HepG2 (cell line): Measurements from ENCODE around the gene ZNF428. TPM values are rescaled to one million over a fixed set of nuclear protein-coding genes. Genes with fewer than 3 reads are reported as not detected.

Experiments
- ETV6 ChIP-seq: sonication (generic); formaldehyde crosslinking; conservative IDR thresholded peaks from 2 replicates; pipeline ENCODE4 v1.4.0; 2020; ENCODE audit warnings: missing genetic modification reagents
- HBP1 ChIP-seq: IDR thresholded peaks from 2 replicates; pipeline ENCODE4 v1.6.1; 2016; ENCODE audit warnings: low read depth, control low read depth
- HDAC2 ChIP-seq: sonication (generic); formaldehyde crosslinking; IDR thresholded peaks from 2 replicates; pipeline ENCODE4 v1.4.0; 2020; ENCODE audit warnings: missing genetic modification reagents
- HNF1B ChIP-seq: sonication (generic); formaldehyde crosslinking; IDR thresholded peaks from 2 replicates; pipeline ENCODE4 v1.5.1; 2020; ENCODE audit warnings: mild to moderate bottlenecking, moderate library complexity, missing genetic modification reagents
- MAFF ChIP-seq: IDR thresholded peaks from 2 replicates; pipeline ENCODE4 v1.6.1; 2011; ENCODE audit warnings: low read depth, low read length, improper control_type of control experiment
- NR3C1 ChIP-seq: sonication (generic); formaldehyde crosslinking; IDR thresholded peaks from 2 replicates; pipeline ENCODE4 v1.4.0; 2020; ENCODE audit warnings: missing genetic modification reagents
- PTBP1 ChIP-seq: fragments of 200-400 bp; formaldehyde crosslinking; IDR thresholded peaks from 2 replicates; pipeline ENCODE4 v1.6.1; 2018; ENCODE audit warnings: low read length, low read depth; ENCODE audit not compliant: poor library complexity, severe bottlenecking
- RFX1 ChIP-seq: fragments of 450-650 bp; IDR thresholded peaks from 2 replicates; pipeline ENCODE4 v1.6.1; 2017
- RFX5 ChIP-seq: IDR thresholded peaks from 2 replicates; pipeline ENCODE4 v1.6.1; 2011; ENCODE audit warnings: low read depth, low read length, improper control_type of control experiment
- SP1 ChIP-seq, 2 experiments: fragments of 450-650 bp in 1 of 2; sonication (generic) in 1 of 2; formaldehyde crosslinking in 1 of 2; IDR thresholded peaks; 2 replicates each; pipeline versions ENCODE4 v1.4.0 to v1.6.1; 2016 to 2020; ENCODE audit warnings: missing genetic modification reagents in 1 of 2
- TEAD3 ChIP-seq: optimal IDR thresholded peaks from 2 replicates; pipeline ENCODE3; 2016; ENCODE audit warnings: borderline replicate concordance
- THAP9 ChIP-seq: sonication (generic); formaldehyde crosslinking; IDR thresholded peaks from 2 replicates; pipeline ENCODE4; 2020; ENCODE audit warnings: missing genetic modification reagents, mild to moderate bottlenecking, borderline replicate concordance
- TRAFD1 ChIP-seq: sonication (generic); formaldehyde crosslinking; IDR thresholded peaks from 2 replicates; pipeline ENCODE4 v1.5.1; 2020; ENCODE audit warnings: missing genetic modification reagents, mild to moderate bottlenecking, borderline replicate concordance
- ZC3H4 ChIP-seq: sonication (generic); formaldehyde crosslinking; IDR thresholded peaks from 2 replicates; pipeline ENCODE4 v1.4.0; 2020; ENCODE audit warnings: missing genetic modification reagents, borderline replicate concordance
- ZFP1 ChIP-seq: IDR thresholded peaks from 2 replicates; pipeline ENCODE4 v1.6.1; 2016
- ZMAT3 ChIP-seq: sonication (generic); formaldehyde crosslinking; conservative IDR thresholded peaks from 2 replicates; pipeline ENCODE4 v1.7.0; 2021; ENCODE audit warnings: missing genetic modification reagents
- ZNF251 ChIP-seq: sonication (generic); formaldehyde crosslinking; IDR thresholded peaks from 2 replicates; pipeline ENCODE4 v1.9.0; 2021; ENCODE audit warnings: mild to moderate bottlenecking, missing genetic modification reagents
- ZNF275 ChIP-seq: sonication (generic); formaldehyde crosslinking; IDR thresholded peaks from 2 replicates; pipeline ENCODE4 v1.8.0; 2022; ENCODE audit warnings: missing genetic modification reagents, mild to moderate bottlenecking, inconsistent platforms, borderline replicate concordance
- ZNF580 ChIP-seq: IDR thresholded peaks from 2 replicates; pipeline ENCODE4 v1.6.1; 2016; ENCODE audit warnings: low read depth, borderline replicate concordance
- ZNF773 ChIP-seq: sonication (generic); formaldehyde crosslinking; IDR thresholded peaks from 2 replicates; pipeline ENCODE4 v1.4.0; 2020; ENCODE audit warnings: missing genetic modification reagents, borderline replicate concordance
- ZSCAN22 ChIP-seq: sonication (generic); formaldehyde crosslinking; IDR thresholded peaks from 2 replicates; pipeline ENCODE4 v1.4.0; 2020; ENCODE audit warnings: mild to moderate bottlenecking, missing genetic modification reagents
- polyA plus RNA-seq, 8 experiments: library from polyadenylated mRNA; depleted of rRNA in 3 of 8; stranded (reverse) in 7 of 8; unstranded in 1 of 8; fragments of >200 nt; fragmentation: Illumina TruSeq in 4 of 8; extraction: Trizol in 4 of 8; gene quantifications; 2 replicates each; pipeline versions ENCODE4 v1.2.1 to v1.2.3, GENCODE V29; 2011 to 2016; ENCODE audit warnings: low read depth in 4 of 8, missing spikeins in 1 of 8, mixed read lengths in 1 of 8; ENCODE audit not compliant: insufficient read depth in 1 of 8
- total RNA-seq, 5 experiments: library from RNA; depleted of rRNA; stranded (reverse); fragments of >200 nt; fragmentation: Illumina TruSeq; extraction: Trizol; gene quantifications; 2 replicates each; pipeline ENCODE4 v1.2.3, GENCODE V29; 2016; ENCODE audit warnings: low read depth in 1 of 5

The ZNF428 gene
- total and polyA plus RNA-seq, 2 of the 13 experiments (the other 11 are each of a cell fraction or from before 2014, with no cell fraction given): 10.4 to 26.9 TPM

GRCh38 chr19:43575156-43575950 lies 44.1 kb downstream of the ZNF428 start, which contains the start of the genes PINLYP and XRCC1 (continued):
- no peak for TF ChIP-seq NR3C1 (CRISPR knock-in tag)
- TF ChIP-seq RFX5: peak; percentile 98
- no peak for TF ChIP-seq ZNF251 (CRISPR knock-in tag)
- TF ChIP-seq ZNF275 (CRISPR knock-in tag): no peak
- no peak for TF ChIP-seq ETV6 (CRISPR knock-in tag)
- TF ChIP-seq ZMAT3: no peak
- no peak for TF ChIP-seq TRAFD1 (CRISPR knock-in tag)
- TF ChIP-seq PTBP1: no peak
- TF ChIP-seq RFX1: peak; percentile 91
- TF ChIP-seq ZNF773 (CRISPR knock-in tag): no peak
- no peak for TF ChIP-seq SP1 (IDR thresholded peaks at IDR 0.05)
- no peak for TF ChIP-seq SP1 (CRISPR knock-in tag; IDR thresholded peaks at IDR 0.05)
- no peak for TF ChIP-seq ZSCAN22
- no peak for TF ChIP-seq HBP1 (CRISPR knock-in tag)
- 0 out of 2 replicates have a peak, but pooled peaks have one; percentile 35 for TF ChIP-seq THAP9
- no peak for TF ChIP-seq HDAC2 (CRISPR knock-in tag)
- no peak for TF ChIP-seq MAFF
- no peak for TF ChIP-seq ZNF580
- TF ChIP-seq HNF1B (CRISPR knock-in tag): no peak
- TF ChIP-seq ZFP1 (CRISPR knock-in tag): 0 out of 2 replicates have a peak, but pooled peaks have one; percentile 12
- TF ChIP-seq TEAD3: peak; percentile 25
- TF ChIP-seq ZC3H4 (CRISPR knock-in tag): no peak
